GM18907 (cell line): Measurements from ENCODE around the gene SCYL2.
A peak's percentile ranks its signal among the peaks of the same experiment; 100 is the strongest.
"Not testable (repeated sequence)": the region's sequence is repeated elsewhere in the genome, so short reads cannot be mapped to it uniquely, and the experiment has no call there.

Experiments used
- ATAC-seq: cut with Tn5 transposase; IDR thresholded peaks from one replicate; pipeline ENCODE4 v1.9.1; 2021; ENCODE audit warnings: mild to moderate bottlenecking, moderate library complexity; ENCODE audit not compliant: unreplicated experiment

The SCYL2 gene

DNA sequence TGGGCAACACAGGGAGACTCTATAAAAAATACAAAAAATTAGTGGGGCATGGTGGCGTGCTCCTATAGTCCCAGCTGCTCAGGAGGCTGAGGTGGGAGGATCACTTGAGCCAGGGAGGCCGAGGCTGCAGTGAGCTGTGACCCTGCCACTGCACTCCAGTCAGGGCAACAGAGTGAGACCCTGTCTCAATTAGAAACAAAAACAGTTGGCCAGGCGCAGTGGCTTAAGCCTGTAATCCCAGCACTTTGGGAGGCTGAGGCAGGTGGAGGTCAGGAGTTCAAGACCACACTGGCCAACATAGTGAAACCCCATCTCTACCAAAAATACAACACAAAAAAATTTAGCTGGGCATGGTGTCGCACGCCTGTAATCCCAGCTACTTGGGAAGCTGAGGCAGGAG is 1.9 kb upstream of the SCYL2 start:
- ATAC-seq: not testable (repeated sequence)

DNA sequence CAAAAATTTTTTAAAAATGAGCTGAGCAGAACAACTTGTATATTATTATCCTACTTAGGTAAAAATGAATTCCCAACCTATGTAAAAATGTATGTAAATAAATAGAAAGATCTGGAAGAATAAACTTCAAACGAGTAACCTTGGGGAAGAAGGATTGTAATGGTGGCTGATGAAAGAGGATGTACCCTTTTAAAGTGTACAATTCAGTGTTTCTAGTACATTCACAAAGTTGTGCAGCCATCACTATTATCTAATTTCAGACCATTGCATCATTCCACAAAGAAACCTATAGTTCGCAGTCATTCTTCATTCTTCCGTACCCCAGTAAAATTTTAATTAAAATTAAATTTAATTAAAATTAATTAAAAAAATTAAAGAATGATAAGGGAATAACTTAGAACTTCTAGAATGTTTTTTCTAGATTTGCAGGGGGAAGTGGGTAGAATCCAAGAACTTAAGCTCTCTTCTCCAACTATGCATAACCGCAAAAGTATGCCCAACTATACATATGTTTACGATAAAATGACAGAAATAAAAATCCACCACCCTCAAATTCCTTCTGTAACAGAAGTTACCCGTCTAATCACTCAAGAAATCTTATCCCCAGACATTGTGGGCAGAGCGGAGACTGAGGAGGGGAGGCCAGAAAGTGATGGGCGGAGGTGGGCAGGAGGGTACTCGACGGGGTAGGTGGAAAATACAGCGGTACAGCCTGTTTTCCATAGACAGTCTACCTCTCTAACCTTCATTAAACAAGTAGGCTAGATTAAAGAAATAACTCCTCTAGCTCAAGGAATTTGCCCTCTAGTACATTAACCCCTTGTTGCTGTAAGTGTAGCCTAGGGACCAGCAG is 1.0 kb upstream of the SCYL2 start:
- peak; percentile 19 for ATAC-seq

DNA sequence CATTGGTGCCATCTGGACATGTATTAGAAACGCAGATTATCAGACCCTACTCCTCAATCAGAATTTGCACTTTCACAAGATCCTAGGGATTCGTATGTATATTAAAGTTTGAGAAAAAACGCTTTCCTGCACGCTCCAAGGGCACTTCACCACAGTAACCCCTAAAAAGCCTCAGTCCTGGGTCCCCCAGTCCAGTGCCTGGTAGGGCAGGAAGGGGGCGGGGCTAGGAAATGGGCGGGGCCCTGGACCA is 467 bp upstream of the SCYL2 start:
- peak; percentile 93 for ATAC-seq

DNA sequence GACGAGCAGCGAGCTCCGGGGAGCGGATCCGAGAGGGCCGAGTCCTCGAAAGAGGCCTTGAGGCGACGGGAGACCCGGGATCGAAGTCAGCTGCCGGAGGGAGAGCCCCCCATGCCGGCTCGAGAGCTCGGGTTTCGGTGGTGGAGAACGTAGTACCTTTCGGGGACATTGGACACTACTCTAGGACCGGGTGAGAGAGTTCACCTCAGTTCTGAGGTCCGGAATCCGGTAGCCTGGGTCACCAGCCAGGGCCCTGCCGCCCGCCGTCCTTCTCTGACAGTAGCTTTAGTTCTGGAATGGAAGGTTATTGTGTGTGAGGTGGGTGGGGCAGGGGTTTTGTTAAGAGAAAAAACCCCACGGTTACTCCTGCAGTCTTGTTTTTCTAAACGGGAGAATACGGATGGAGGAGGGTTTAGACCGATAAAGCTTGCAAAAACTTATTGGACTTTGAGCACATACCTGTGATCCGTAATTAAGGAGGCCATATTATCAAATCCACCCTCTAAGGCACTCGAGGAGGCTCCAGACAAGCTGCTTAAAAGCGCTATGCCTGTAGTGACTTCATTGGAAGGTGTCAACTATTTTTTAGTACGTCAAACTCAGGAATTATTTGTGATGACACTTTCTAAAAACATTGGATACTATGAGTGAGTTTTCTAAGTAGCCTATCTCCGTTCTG is 765 bp downstream of the SCYL2 start:
- ATAC-seq: peak; percentile 26

DNA sequence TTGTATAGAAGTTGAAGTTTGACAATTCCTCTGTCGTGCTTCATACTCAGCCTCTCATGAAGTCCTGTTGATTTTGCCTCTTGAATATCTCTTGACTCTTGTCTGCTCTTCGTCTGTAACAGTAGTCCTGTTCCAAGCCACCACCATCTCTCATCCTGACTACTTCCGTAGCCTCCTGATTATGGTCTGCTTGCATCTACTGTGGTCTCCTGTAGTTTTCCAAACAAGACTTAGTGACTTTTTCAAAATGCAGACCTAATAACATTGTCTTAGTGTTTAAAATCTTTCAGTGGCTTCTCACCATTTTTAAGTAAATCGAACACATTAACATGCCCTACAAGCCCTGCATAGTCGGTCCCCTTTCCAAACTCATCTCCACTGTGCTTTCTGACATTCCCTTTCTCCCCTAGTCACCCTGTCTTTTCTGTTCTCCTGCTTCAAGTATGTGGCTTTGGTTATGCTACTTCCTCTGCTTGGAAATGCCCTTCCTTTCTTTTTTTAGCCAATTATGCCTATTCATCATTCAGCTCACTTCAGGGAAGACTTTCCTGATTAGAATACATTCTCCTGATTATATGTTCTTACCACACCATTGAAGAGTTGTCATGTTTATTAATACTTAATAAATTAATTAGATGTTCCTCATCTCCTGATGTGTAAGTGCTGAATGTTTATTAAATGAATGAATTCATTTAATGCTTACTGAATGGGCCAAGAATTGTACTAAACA is 2.0 kb downstream of the SCYL2 start:
- ATAC-seq: no peak

DNA sequence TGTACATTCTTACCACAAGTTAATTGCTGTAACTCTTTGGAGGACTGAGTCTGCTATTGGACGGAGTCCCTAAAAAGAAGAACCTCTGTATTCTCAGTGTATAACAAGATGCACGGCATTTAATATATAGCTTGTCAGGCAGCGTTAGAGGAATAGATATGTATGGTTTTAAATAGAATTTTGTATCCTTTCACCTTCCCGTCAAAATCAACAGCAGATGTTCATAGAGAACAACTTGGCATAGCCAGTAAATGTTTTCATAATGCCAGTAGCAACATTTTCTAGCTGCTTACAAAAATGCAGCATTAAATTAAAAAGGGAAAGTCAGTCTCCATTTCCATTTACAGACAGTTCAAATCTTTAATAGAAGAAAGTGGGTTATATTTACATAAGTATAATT is 6.8 kb downstream of the SCYL2 start:
- no peak for ATAC-seq

DNA sequence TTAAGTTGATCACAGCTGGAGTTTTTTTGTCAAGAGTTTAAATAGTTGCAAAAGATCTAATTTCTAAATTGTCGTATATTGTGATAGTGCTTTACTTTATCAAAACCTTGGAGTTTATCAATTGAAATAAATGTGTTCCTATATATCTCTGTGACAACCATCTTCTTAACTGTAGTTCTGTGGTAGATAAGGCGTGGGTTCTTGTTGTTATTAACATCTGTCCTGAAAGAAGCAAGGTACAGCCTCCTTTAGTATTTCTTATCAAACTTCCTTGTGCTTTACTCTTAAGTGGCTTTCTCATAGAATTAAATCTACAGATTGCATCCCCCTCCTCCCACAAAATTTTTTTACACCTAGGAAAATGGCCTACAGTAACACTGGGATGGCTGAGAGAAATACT is 7.3 kb downstream of the SCYL2 start:
- no peak for ATAC-seq

DNA sequence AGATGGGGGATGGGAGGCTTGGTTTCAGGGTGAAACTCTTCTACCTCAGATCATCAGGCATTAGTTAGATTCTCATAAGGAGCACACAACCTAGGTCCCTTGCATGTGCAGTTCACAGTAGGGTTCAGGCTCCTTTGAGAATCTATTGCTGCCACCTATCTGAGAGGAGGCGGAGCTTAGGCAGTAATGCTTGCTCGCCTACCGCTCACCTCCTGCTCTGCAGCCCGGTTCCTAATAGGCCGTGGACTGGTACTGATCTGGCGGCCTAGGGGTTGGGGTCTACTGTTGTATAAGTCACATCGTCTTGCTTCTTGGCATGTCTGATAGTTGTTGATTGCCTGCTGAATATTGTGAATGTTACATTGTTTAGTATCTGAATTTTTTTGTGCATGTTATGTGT is 12.2 kb downstream of the SCYL2 start:
- no peak for ATAC-seq

DNA sequence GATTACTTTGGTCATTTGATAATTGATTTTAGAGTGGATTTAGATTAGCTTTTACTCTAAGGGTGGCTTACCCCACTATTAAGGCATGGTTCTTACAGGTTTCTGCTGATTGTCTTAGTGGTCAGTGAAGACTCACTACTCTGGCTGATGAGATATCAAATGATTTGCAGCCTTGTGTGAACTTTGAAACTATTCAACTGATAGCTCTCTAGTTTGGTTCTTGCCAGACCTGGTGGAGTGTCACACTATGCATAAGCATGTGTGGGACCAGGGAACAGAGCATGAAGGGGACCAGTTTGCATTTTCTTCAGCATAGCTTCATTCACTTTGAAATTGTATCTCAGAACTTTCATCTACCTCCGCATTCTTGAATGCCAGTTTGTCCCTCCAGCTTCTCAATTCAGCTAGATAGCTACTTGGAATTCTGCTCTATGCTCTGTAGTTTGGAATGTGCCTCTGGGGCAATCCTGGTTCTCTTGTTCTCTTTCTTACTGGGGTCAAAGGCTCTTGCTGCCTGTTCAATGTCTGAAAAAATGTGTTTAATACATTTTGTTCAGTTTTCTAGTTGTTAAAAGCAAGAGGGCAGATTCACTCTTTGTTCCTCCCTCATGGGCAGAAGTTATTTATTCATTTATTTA is 12.7 kb downstream of the SCYL2 start:
- ATAC-seq: no peak

DNA sequence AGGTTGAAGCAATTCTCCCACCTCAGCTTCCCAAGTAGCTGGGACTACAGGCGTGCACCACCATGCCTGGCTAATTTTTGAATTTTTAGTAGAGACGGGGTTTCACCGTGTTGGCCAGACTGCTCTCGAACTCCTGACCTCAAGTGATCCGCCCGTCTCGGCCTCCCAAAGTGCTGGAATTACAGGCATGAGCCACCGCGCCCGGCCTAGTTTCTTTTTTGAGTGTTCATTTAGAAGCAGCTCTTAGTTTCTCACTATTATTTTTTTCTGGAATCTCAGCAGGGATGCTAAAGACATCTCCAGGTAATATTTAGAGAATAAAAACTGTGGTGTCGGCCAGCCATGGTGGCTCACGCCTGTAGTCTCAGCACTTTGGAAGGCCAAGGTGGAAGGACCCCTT is 17.6 kb downstream of the SCYL2 start:
- not testable (repeated sequence) for ATAC-seq

DNA sequence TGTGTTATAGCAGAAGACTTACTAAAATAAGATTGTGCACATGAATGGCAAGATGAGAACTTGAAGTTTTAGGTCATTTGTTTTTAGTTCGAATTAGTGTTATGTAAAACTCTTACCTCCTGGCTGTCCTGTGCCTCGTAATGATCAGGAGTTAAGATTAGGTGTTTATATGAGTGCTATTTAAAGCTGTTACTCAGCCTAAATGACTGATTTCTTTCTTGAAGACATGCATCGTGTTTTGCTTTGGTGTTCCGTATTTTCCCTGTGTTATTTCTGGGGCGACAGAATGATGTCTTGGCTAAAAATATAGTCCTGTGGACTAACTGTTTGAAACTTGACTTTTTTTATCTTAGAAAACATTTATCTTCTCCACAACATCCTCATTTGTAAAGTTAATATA is 22.1 kb downstream of the SCYL2 start:
- no peak for ATAC-seq

DNA sequence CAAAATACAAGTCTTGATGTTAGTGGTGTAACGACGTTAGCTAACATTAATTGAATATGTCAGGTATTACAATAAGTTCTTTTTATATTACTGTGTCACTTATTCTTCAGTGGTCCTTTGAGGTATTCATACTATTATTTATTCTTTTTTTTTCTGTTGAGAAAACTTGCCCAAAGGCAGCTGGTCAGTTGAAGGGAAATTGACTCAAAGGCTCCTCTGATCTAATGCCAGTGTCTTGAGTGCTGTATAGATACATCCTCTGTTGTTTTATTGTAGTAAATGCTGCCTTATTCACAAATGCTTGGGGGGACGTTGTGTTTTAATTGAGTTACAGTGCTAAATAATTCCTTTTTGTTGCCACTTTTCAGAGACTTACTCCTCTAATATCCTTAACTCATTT is 23.0 kb downstream of the SCYL2 start:
- no peak for ATAC-seq

DNA sequence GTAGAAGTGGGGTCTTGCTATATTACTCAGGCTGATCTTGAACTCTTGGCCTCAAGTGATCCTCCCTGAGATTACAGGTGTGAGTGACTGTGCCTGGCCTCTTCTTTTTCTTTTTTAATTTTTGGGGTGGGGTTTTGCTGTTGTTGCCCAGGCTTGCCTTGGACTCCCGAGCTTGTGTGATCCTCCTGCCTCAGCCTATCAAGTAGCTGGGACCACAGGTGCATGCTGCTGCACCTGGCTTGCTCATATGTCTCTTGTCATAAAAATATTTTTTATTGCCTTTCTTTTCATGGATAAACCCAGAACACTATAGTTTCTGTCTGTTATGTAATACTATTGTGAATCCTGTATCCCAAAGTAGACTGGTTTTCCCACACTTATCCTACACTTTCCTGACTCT is 26.0 kb downstream of the SCYL2 start:
- no peak for ATAC-seq

DNA sequence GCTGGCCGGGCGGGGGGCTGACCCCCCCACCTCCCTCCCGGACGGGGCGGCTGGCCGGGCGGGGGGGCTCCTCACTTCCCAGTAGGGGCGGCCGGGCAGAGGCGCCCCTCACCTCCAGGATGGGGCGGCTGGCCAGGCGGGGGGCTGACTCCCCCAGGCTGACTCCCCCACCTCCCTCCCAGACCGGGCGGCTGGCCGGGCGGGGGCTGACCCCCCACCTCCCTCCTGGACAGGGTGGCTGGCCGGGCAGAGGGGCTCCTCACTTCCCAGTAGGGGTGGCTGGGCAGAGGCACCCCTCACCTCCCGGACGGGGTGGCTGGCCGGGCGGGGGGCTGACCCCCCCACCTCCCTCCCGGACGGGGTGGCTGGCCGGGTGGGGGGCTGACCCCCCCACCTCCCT is 27.4 kb downstream of the SCYL2 start:
- ATAC-seq: not testable (repeated sequence)

DNA sequence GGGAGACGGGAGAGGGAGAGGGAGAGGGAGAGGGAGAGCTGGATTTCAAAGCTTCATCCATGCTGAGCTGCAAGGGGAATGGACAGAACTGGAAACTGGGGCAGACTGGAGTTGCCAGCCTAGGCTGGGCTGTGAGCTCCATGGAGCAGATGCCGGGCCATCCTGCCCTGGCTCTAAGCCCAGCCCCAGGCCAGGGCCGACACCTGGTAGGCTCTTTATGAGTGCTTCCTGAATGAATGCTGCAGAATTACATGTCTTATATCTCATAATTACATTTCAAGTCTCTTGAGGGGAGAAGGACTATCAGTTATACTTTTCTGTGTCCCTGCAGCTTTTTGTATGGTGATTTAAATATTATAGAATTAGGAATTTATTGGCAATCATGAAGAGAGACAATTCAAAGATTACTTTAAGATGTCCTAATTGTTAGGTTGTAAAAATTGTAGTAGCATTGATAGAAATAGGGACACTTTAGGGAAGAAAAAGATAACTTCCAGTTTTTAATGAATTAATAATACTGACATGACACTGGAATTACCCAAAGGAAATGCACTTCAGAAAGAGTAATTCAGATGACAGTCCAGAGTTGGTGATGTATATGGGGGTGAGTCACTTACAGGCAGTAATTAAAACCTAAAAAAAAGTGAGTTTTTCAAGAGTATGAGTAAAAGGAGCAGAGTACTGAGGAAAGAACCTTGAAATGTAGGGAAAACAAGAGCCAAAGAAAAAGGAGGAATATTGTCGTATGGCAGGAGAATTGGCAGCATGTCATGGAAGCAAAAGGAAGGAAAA is 29.0 kb downstream of the SCYL2 start:
- no peak for ATAC-seq

DNA sequence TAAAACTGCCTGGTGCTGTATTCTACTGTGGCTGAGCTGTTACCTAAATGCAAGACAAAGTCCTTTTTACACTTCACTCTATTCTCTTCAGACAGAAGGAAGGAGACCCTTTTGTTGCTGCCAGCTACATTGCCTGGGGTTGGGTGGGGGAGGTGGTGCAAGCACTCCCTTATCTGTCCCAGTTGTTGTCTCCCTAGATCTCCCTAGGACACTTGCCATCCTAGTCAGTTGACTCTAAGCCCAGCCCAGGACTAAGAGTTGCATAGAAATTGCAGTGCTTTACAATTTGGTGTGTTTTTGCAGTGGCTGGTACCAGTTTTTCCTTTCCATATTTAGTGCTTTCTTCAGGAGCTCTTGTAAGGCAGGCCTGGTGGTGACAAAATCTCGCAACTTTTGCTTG is 35.1 kb downstream of the SCYL2 start:
- no peak for ATAC-seq

DNA sequence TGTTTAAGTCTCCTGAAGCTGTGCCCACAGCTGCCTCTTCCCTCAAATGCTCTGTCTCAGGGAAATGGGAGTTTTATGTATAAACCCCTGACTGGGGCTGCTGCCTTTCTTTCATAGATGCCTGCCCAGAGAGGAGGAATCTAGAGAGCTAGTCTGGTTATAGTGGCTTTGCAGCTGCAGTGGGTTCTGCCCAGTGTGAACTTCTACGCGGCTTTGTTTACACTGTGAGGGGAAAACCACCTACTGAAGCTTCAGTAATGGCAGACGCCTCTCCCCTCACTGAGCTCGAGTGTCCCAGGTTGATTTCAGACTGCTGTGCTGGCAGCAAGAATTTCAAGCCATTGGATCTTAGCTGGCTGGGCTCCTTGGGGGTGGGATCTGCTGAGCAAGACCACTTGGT is 36.9 kb downstream of the SCYL2 start:
- ATAC-seq: no peak

DNA sequence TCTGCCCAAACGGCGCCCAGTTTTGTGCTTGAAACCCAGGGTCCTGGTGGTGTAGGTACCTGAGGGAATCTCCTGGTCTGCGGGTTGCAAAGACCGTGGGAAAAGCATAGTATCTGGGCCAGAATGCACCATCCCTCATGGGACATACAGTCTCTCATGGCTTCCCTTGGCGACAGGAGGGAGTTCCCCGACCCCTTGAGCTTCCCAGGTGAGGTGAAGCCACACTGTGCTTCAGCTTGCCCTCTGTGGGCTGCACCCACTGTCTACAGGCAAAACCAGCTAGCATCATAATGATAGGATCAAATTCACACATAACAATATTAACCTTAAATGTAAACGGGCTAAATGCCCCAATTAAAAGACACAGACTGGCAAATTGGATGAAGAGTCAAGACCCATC is 37.4 kb downstream of the SCYL2 start:
- not testable (repeated sequence) for ATAC-seq

DNA sequence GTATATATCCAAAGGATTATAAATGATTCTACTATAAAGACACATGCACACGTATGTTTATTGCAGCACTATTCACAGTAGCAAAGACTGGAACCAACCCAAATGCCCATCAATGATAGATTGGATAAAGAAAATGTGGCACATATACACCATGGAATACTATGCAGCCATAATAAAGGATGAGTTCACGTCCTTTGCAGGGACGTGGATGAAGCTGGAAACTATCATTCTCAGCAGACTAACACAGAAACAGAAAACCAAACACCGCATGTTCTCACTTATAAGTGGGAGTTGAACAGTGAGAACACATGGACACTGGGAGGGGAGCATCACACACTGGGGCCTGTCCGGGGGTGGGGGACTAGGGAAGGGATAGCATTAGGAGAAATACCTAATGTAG is 41.2 kb downstream of the SCYL2 start:
- not testable (repeated sequence) for ATAC-seq

DNA sequence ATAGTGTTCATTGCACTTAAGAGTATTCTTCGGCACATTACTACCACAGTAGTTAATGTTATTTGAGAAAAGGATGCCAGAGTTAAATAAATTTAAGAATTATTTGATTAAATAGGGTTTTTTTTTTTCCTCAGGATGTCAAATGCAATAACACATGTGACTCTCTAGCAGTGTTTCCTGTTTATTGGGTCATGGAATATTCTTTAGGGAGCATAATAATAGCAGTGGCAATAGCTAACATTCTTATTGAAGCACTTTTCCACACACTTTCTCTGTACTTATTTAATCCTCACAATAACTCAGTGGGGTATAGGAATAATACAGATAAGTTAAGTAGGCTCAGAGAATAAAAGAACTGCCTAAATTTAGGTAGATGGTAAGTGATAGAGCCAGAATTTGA is 44.3 kb downstream of the SCYL2 start:
- ATAC-seq: no peak

DNA sequence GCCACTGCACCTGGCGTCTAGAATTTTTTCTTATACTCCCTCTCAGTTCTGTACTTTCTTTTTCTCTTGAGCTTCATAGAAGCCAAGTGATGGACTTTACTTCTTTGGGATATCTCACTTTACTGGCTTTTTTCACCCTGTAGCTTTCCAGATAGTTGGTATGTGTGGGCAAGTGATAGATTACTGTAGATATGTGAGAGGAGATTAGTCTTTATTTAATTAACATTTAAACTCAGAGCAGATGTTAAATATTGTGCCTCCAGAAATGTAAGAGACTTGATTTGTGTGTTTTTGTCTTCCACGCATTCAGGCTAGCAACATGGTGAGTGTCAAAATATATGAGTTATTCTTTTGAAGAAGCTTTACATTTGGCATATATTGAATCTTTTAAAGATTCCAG is 50.4 kb downstream of the SCYL2 start:
- ATAC-seq: no peak
